Smooth muscle cell (in vitro differentiated cells): ENCODE data around the gene ACOT13. TPM values are rescaled to one million over a fixed set of nuclear protein-coding genes. Genes with fewer than 3 reads are reported as not detected.
A peak's percentile ranks its signal among the peaks of the same experiment; 100 is the strongest.
"Not testable (repeated sequence)": the region's sequence is repeated elsewhere in the genome, so short reads cannot be mapped to it uniquely, and the experiment has no call there.

Experiments
- DNase-seq: peaks from one replicate; lab custom pipeline; 2025; ENCODE audit not compliant: unreplicated experiment; lab: John Stamatoyannopoulos, UW
- H2AFZ ChIP-seq: fragments of 200-600 bp; sonication (generic); 2 replicates; pipeline ENCODE4 v1.6.0; 2016; ENCODE audit warnings: antibody characterized with exemption, low read depth, mild to moderate bottlenecking
- H3F3A ChIP-seq: fragments of 200-600 bp; sonication (generic); 2 replicates; pipeline ENCODE4 v1.6.0; 2017; ENCODE audit warnings: antibody characterized with exemption, low read depth
- H3K27ac ChIP-seq: fragments of 200-600 bp; sonication (generic); 2 replicates; pipeline ENCODE4 v1.5.1; 2016; ENCODE audit warnings: low read depth, mild to moderate bottlenecking
- H3K27me3 ChIP-seq: fragments of 200-600 bp; sonication (generic); 2 replicates; pipeline ENCODE4 v1.6.1; 2016; ENCODE audit warnings: low read depth, mild to moderate bottlenecking
- H3K36me3 ChIP-seq: fragments of 200-600 bp; sonication (generic); 2 replicates; pipeline ENCODE4 v1.5.1; 2016; ENCODE audit warnings: low read depth
- H3K4me1 ChIP-seq: fragments of 200-600 bp; sonication (generic); 2 replicates; pipeline ENCODE4 v1.5.1; 2016; ENCODE audit warnings: low read depth
- H3K4me2 ChIP-seq: fragments of 200-600 bp; sonication (generic); 2 replicates; pipeline ENCODE4 v1.6.0; 2016; ENCODE audit warnings: mild to moderate bottlenecking
- H3K4me3 ChIP-seq: fragments of 200-600 bp; sonication (generic); 2 replicates; pipeline ENCODE4 v1.5.1; 2016; ENCODE audit warnings: mild to moderate bottlenecking
- H3K79me2 ChIP-seq: fragments of 200-600 bp; sonication (generic); 2 replicates; pipeline ENCODE4 v1.6.0; 2016; ENCODE audit warnings: low read depth, mild to moderate bottlenecking
- H3K9ac ChIP-seq: fragments of 200-600 bp; sonication (generic); 2 replicates; pipeline ENCODE4 v1.6.0; 2016; ENCODE audit warnings: low read depth
- H3K9me3 ChIP-seq: fragments of 200-600 bp; sonication (generic); replicated peaks from 2 replicates; pipeline ENCODE4 v1.5.1; 2016; ENCODE audit warnings: low read depth
- H4K20me1 ChIP-seq: fragments of 200-600 bp; sonication (generic); 2 replicates; pipeline ENCODE4 v1.6.0; 2016; ENCODE audit warnings: low read depth
- WGBS: methylation state at CpG from one replicate; pipeline ENCODE4 v1.1.7; 2016; ENCODE audit warnings: low lambda C conversion rate; 5-methylcytosine and 5-hydroxymethylcytosine counted together
- polyA plus RNA-seq: library from polyadenylated mRNA; unstranded; fragments of >200 nt; fragmentation: Nextera tagmentation; extraction: Ambion mirVana; gene quantifications from 2 replicates; pipeline ENCODE4 v1.2.1, GENCODE V29; 2016
- total RNA-seq: library from RNA; depleted of rRNA; stranded (reverse); fragments of >200 nt; gene quantifications from 2 replicates; pipeline ENCODE4 v1.2.3, GENCODE V29; 2014
- TF ChIP-seq, protein P1 (sequence below): fragments of 200-600 bp; sonication (generic); IDR thresholded peaks from 2 replicates; pipeline ENCODE4 v1.5.1; 2017; ENCODE audit warnings: borderline replicate concordance, mild to moderate bottlenecking, antibody characterized with exemption; ENCODE audit not compliant: insufficient read depth, poor library complexity, severe bottlenecking

ACOT13 gene
- total and polyA plus RNA-seq, 2 experiments from 2014 or later: 7.3 to 43.7 TPM

DNA sequence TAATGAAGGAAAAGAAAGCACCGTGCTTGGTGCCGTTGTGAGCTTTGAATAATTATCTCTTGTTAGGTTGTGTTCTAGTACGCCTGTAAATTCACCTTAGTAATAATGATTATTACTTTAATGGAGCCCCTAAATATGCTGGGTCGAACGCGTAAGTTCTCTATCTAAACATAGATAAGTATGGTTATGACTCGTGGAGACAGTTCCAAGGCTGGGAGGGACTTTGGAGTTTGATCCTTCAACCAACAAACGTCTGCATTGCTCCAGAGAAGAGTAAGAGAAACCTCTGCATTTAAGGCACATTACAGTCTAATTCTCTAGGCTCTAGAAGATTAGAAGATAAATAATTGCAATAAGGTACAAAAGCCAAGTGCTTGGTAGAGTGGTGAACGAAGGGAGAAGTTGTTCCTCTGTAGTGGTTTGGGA, 514 bp downstream of the ACOT13 start:
- no peaks in the 10 kb centered on the region for H4K20me1 ChIP-seq
- no peak for DNase-seq
- 24% methylated on average over 9 of the region's 9 CpGs for WGBS
- peak overlapping the region; percentile 90 for H3K27ac ChIP-seq
- peak overlapping the region; percentile 98 for H2AFZ ChIP-seq
- peaks cover 6% of the 10 kb centered on the region for H3K9me3 ChIP-seq
- H3K27me3 ChIP-seq: no peaks in the 10 kb centered on the region
- peaks cover 13% of the 10 kb centered on the region for H3K4me1 ChIP-seq
- peaks cover 26% of the 10 kb centered on the region for H3K79me2 ChIP-seq
- peak overlapping the region; percentile 83 for H3K9ac ChIP-seq
- no peaks in the 10 kb centered on the region for H3F3A ChIP-seq
- peak overlapping the region; percentile 74 for H3K4me3 ChIP-seq
- TF ChIP-seq, protein P1, sequence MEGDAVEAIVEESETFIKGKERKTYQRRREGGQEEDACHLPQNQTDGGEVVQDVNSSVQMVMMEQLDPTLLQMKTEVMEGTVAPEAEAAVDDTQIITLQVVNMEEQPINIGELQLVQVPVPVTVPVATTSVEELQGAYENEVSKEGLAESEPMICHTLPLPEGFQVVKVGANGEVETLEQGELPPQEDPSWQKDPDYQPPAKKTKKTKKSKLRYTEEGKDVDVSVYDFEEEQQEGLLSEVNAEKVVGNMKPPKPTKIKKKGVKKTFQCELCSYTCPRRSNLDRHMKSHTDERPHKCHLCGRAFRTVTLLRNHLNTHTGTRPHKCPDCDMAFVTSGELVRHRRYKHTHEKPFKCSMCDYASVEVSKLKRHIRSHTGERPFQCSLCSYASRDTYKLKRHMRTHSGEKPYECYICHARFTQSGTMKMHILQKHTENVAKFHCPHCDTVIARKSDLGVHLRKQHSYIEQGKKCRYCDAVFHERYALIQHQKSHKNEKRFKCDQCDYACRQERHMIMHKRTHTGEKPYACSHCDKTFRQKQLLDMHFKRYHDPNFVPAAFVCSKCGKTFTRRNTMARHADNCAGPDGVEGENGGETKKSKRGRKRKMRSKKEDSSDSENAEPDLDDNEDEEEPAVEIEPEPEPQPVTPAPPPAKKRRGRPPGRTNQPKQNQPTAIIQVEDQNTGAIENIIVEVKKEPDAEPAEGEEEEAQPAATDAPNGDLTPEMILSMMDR: no peak
- peaks cover 5% of the 10 kb centered on the region for H3K36me3 ChIP-seq
- H3K4me2 ChIP-seq: peak overlapping the region; percentile 83

DNA sequence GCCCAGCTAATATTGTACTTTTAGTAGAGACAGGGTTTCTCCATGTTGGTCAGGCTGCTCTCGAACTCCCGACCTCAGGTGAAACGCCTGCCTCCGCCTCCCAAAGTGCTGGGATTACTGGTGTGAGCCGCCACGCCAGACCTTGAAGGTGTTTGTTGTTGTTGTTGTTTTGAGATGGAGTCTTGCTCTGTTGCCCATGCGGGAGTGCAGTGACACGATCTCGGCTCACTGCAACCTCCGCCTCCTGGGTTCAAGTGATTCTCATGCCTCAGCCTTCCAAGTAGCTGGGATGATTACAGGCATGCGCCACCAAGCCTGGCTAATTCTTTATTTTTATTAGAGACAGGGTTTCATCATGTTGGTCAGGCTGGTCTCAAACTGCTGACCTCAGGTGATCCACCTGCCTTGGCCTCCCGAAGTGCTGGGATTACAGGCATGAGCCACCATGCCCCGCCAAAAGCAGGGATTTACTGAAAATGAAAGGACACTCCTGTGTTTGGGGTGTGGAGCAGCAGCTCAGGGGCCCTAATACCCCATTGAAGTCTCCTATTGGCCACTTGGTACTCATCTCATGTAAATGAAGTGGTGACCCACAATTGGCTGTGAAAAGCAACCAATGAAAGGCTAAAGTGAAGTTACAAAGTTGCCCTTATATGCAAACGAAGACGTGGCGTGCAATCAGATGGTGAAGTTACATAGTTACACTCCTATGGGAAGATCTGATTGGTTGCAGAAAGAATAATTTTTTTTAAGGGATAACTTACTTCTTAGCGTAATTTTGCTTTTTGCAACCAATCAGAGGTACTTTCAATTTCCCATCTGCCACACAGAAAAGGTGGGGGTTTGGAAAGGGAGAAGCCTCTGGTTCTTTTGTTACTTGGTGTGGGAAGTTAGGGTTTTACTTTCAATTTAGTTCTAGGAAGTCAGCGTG, 1.5 kb downstream of the ACOT13 start:
- H3K4me3 ChIP-seq: peak overlapping the region; percentile 74
- not testable (repeated sequence) for H3K9ac ChIP-seq

GRCh38 chr6:24668997-24669361, 2.1 kb downstream of the ACOT13 start:
- H3K4me1 ChIP-seq: peaks cover 13% of the 10 kb centered on the region
- no peaks in the 10 kb centered on the region for H3F3A ChIP-seq
- no peaks in the 10 kb centered on the region for H3K27me3 ChIP-seq
- H2AFZ ChIP-seq: no peak overlapping the region
- H3K36me3 ChIP-seq: peaks cover 8% of the 10 kb centered on the region
- no peak overlapping the region for H3K4me3 ChIP-seq
- H3K4me2 ChIP-seq: no peak overlapping the region
- TF ChIP-seq, protein P1: no peak
- H3K9ac ChIP-seq: no peak overlapping the region
- no peaks in the 10 kb centered on the region for H4K20me1 ChIP-seq
- peaks cover 22% of the 10 kb centered on the region for H3K79me2 ChIP-seq
- H3K9me3 ChIP-seq: peaks cover 12% of the 10 kb centered on the region
- no peak overlapping the region for H3K27ac ChIP-seq
- 99% methylated on average over 9 of the region's 9 CpGs for WGBS
- DNase-seq: no peak

More for the DNA sequence above, 1.5 kb downstream of the ACOT13 start:
- 97% methylated on average over 18 of the region's 18 CpGs for WGBS
- H3K27me3 ChIP-seq, H3K27ac ChIP-seq, H3F3A ChIP-seq, H3K36me3 ChIP-seq, H3K9me3 ChIP-seq, H2AFZ ChIP-seq, H4K20me1 ChIP-seq, DNase-seq: not testable (repeated sequence)
- peaks cover 13% of the 10 kb centered on the region for H3K4me1 ChIP-seq
- peak overlapping the region; percentile 83 for H3K4me2 ChIP-seq
- peaks cover 26% of the 10 kb centered on the region for H3K79me2 ChIP-seq

- not testable (repeated sequence) for H3K4me1 ChIP-seq, H3K4me2 ChIP-seq, H4K20me1 ChIP-seq, H3K79me2 ChIP-seq, H3K36me3 ChIP-seq, H3K9ac ChIP-seq, H2AFZ ChIP-seq, H3K27me3 ChIP-seq, H3K4me3 ChIP-seq, DNase-seq, H3F3A ChIP-seq, H3K27ac ChIP-seq
- peaks cover 16% of the 10 kb centered on the region for H3K9me3 ChIP-seq
These were observed 3.6 kb downstream of the ACOT13 start for GRCh38 chr6:24670492-24670891.

DNA sequence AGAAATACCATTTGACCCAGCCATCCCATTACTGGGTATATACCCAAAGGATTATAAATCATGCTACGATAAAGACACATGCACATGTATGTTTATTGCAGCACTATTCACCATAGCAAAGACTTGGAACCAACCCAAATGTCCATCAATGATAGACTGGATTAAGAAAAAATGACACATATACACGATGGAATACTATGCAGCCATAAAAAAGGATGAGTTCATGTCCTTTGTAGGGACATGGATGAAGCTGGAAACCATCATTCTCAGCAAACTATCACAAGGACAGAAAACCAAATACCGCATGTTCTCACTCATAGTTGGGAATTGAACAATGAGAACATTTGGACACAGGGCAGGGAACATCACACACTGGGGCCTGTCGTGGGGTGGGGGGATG, 4.2 kb downstream of the ACOT13 start:
- H3K4me1 ChIP-seq, H4K20me1 ChIP-seq, H3K9ac ChIP-seq, DNase-seq, H2AFZ ChIP-seq, H3K36me3 ChIP-seq, H3K27ac ChIP-seq, H3F3A ChIP-seq, H3K4me2 ChIP-seq, H3K27me3 ChIP-seq, H3K79me2 ChIP-seq, H3K4me3 ChIP-seq: not testable (repeated sequence)
- peaks cover 16% of the 10 kb centered on the region for H3K9me3 ChIP-seq
- WGBS: 91% methylated on average over 4 of the region's 4 CpGs
